CD4-positive, alpha-beta T cell treated with Interleukin-4 for 4 hours (primary cell): ENCODE data around the gene STEAP3.

Experiments
- DNase-seq: peaks from one replicate; pipeline ENCODE4 v3.0.0-alpha.2; 2020

Gene STEAP3, protein sequence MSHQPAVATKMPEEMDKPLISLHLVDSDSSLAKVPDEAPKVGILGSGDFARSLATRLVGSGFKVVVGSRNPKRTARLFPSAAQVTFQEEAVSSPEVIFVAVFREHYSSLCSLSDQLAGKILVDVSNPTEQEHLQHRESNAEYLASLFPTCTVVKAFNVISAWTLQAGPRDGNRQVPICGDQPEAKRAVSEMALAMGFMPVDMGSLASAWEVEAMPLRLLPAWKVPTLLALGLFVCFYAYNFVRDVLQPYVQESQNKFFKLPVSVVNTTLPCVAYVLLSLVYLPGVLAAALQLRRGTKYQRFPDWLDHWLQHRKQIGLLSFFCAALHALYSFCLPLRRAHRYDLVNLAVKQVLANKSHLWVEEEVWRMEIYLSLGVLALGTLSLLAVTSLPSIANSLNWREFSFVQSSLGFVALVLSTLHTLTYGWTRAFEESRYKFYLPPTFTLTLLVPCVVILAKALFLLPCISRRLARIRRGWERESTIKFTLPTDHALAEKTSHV

DNA sequence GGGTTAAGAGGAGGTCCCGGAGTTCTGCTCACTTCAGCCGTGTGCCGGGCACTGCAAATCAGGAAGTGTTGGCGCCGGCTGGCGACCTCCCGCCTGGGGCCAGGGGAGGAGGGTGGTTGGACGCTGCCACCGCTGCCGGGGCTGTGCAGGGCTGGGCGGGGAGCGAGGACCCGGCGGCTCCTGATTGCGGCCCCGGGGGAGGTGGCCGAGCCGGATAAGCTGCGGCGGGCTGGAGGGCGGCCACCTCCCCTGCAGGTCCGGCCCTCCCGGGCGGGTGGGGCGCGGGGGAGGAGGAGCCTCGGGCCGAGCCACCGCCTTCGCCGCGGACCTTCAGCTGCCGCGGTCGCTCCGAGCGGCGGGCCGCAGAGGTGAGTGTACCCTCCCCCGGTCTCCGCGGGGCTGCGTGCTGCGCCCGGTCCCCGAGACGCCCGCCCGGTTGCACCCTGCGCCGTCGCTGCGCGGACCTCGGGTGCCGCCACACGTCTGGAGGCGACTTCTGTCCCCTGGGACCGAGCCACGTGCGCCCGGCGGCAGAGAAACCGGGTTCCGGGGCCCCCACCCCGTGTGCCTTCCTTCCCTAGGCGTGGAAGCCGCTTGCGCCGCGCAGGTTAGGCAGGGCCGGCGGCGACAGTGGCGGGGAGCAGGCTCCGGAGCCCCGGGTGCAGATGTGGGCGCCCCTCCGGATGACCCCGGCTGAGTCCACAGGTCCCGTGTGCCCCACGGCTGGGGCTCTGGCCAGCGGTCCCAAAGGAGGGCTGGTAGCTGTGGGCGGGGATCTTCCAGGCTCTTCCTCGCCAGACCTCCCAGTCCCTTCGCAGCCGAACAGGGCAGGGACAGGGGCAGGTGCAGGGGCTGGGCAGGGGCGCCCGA is at the start of gene STEAP3:
STEAP3 (plus strand) TSS at position 314 of the 870 bp plus-strand sequence. CDS start 7,179 bp downstream, outside the sequence.
- no peak for DNase-seq

DNA sequence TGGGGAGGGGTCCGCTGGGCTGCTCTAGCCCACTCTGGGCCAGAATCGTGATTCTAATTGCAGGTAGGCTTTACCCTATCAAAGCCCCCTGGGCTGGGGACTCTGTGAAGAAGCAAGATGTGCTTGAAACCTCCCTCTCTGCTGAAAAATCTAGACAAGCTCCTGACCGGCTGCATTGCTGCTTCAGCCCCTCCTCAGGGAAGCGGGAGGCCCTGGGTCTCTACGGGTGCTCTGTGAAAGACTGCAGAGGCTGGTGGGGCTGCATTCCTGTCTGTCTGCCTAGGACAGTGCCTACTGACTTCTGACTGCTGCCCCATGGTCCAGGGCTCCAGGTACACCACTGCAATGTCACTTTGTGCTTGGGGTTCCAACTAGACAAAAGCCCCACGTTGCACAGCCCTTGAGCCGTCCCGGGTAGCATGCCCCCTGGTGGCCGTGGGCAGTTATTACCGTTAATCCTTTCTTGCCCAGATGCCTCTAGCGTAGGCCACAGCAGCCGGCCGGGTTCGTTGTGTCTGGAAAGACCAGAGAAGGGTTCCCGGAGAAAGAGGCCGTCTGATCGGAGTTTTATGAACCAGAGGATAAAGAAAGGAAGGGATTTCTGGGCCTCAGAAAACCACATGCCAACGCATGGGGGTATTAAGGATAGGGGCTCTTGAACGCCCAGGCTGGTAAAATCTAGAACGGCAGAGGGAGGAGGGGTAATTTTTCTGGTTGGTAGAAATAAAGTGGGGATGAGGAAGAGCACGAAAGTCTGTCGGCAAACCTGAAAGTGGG is 49.2 kb upstream of the STEAP3 start:
- peak; percentile 33 for DNase-seq

DNA sequence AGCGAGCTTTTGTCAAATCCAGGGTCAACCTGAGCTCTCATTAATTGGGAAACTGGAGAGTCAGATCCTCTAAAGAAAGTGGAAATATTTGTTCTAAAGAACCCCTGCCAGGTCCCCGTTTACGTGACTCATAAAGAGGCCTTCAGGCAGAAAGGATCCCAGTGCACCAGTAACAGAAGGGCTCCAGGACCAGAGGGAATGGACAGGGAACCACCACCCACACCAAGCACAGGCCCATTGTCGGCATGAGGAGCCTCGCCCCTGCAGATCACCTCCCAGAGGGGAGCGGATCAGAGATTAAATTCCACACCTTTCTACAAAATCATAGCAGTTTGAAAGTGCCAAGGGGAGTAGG is 48.7 kb upstream of the STEAP3 start:
- no peak for DNase-seq

DNA sequence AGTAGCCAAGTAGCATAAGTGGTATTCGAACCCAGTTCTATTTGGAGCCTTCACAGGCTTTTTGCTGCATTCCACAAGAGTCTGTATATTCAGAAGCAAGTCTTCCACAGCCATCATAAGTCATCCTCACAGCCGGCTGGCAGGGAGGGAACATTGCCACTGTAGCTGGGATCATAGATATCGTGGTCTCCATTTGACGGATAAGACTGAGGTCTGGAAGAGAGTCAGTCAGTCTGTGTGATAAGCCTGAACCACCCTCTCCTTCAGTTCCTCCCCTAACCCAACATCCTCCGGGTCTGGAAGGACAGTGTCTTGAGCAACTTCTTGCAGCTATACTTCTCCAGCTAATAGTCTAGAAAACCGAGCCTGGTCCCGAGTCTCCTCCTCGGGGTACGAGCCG is 48.1 kb upstream of the STEAP3 start:
- DNase-seq = no peak

DNA sequence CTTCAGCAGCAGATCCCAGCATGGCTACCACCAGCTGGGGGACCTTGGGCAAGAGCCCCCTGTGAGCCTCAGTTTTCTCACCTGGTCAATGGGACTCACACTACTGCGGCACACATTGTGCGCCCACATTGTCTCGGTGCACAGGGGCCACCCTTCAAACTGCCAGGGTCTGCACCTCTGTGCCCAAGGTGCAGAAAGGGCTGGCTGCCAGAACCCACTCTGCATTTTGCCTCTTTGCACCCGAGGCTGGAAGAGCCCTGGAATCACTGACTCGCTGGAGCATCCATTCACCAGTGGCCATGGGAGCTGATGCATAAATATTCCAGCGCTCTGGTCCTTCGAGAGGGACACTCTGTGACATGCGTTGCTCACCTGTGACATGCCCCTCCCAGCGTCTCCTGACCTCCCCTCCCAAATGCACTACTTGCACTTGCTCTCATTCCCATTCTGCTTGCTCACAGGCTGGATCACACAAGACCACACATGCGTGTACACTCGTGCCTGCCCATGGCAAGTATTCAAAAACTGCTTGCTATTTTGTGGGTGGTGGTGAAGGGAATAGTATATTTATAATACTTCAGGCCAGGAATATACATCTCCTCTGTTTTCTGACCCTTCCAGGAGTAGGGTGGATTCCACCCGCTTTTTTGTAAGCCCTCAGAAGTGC is 46.3 kb upstream of the STEAP3 start:
- DNase-seq = no peak

DNA sequence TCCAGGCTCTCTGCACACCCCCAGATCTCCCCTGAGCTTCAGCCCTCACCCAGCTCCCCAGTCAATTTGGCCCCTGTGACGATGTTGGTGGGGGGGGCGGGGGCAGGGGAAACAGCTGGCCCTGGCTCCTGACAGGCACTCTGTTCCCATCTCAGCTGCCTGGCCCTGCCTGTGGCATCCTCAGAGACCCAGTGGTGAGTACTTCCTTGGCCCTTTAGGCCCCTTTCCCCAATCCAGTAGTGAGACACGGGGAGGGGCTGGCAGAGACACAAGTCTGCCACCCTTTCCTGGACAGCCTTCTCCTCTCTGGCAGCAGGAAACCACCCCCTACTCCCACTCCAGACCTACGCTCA is 45.8 kb upstream of the STEAP3 start:
- DNase-seq = no peak

GRCh38 chr2:119178776-119179175 is 44.9 kb upstream of the STEAP3 start:
- DNase-seq = no peak

DNA sequence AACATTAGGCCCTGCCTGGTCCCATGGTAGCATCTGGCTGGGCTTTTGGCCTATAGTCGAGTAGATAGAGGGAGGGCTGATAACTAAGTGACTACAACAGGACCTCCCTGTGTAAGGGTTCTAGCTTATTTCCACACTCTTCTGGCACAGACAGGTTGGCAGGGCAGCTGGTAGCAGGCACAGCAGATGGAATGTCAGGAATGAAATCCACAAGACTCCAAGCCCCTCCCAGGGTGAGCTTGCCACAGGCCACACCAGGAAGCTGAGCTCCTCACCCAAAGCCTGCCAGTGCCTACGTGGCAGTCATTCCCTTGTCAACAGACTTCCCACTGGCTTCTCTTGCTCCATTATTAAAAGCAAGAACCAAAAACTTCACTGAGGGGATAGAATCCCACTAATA is 44.4 kb upstream of the STEAP3 start:
- DNase-seq = no peak

GRCh38 chr2:119179991-119180390 is 43.6 kb upstream of the STEAP3 start:
- DNase-seq = no peak

DNA sequence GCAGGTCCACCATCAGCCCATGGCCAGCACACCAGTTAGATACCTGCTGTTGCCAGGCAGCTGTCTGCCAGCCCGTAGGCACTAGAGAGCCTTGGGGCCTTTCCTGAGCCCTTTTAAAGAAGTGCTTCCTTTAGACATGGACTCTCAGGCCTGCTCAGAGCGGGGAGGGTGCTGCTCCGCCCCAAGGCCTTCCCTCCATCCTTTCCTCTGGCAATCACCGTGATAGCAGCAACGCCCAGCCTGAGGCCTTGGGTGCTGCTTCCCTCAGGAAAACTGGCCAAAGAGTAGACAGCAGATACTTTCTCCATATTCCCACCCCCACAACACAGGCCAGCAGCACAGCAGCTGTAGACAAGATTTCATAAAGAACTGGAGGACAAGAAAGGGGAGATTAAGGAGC is 42.7 kb upstream of the STEAP3 start:
- DNase-seq = no peak

- no peak for DNase-seq
Observed at GRCh38 chr2:119181391-119181790, 42.2 kb upstream of the STEAP3 start.

- no peak for DNase-seq
Observed at GRCh38 chr2:119181791-119182445, 41.7 kb upstream of the STEAP3 start.

DNA sequence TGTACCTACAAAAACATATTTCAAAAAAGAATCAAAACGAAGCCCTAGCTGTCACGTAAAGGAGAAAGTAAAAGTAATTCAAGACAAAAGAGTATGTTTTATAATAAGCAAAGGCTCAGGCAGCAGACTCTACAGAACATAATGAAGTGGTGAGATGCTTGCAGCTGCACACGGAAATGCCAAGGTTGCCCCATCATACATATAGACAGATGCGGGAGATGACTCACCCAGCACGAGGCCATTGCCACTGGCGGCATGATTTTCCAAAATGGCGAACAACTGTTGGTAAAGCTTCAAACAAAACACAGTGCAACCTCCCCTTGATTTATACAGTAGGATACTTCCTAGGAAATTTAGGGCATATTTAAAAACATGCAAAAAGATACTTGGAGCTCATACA is 39.1 kb upstream of the STEAP3 start:
- no peak for DNase-seq

- DNase-seq = no peak
Observed at GRCh38 chr2:119190321-119191111, 33.1 kb upstream of the STEAP3 start.

DNA sequence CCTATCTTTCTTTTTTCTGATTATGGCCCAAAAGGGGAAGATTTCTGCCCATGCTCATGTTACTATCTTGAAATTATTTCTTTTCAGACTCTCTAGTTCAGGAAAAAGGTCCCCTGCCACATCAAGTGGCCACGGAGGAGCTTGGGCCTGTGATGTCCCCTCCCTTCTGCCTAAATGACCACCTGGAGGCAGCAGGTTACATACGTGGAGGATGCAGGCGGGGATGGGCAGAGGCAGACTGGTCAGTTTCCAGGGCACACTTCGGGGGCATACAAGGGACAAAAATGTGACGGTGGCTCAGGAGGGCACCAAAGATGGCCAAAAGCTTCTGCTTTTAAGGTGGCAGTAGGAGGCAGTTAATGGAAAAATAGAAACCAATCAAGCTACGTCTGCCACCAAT is 30.7 kb upstream of the STEAP3 start:
- DNase-seq = no peak

GRCh38 chr2:119195001-119195400 is 28.6 kb upstream of the STEAP3 start:
- no peak for DNase-seq

DNA sequence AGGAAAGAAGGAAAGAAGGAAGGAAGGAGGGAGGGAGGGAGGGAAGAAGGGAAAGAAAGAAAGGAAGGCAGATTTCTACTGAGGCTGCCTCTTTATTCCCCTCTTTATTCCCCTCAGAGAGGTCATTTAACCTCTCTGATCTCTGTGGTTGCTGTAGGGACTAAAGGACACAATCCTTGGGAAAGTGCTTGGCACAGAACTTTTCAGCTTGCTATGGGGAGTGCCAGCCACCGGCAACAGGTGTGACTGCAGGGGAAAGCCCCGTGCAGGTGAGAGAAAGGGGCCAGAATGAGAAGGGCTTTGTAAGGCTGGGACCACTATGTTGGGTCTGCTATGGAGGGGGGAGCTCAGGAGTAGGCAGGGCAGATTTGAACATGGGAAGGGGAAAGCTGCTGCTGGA is 27.7 kb upstream of the STEAP3 start:
- no peak for DNase-seq

GRCh38 chr2:119196301-119197125 is 27.1 kb upstream of the STEAP3 start:
- DNase-seq = no peak

DNA sequence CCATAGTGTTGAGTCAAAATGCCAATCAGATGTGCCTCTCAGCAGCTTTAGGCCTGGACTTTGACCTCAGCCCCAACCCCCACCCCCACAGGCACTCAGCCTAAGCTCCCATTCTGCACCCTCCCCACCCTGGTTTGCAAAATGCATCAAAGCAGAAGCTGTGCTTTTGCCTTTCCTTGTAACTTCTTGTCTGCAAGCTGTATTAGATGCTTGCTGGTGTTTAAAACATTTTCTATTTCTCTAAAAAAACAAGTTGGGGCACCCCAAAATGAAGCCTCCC is 26.6 kb upstream of the STEAP3 start:
- DNase-seq = no peak

DNA sequence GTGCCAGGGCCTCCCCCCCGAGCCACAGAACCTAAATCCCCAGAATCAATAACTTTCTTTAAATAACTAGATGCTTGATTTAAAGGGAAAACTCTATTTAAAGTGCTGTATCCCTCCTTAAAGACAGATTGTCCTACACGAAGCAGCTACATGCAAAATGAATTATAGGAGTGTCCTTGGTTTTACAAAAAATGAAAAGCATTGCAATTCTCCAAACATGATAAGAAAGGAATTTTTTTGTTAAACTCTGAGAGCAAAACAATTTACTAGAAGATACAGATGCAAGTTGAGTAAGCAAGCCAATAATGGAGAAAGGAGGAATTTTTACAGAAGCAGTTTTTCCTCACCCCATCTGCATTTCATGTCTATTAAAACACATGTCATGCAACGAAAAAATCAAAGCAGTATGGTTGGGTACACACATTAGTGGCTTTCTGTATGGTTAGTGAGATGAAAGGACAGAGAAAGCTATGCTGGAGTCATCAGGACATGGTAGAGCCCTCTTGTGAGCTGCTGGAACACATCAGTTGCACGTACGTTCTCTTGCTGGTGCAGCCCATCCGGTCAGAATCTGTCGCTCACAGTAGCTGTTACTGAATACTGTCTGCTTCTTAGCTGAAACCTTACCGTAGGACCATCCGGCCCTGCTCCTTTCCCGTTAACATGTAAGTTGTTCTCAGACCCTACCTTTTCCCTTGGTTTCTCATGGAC is 25.9 kb upstream of the STEAP3 start:
- DNase-seq = no peak
